ENCODE measurements around the gene CDA. TPM values are rescaled to one million over a fixed set of nuclear protein-coding genes. Genes with fewer than 3 reads are reported as not detected.
"Not testable (repeated sequence)": the region's sequence is repeated elsewhere in the genome, so short reads cannot be mapped to it uniquely, and the experiment has no call there.

CDA gene
- total RNA-seq, 1 donor from 2014 or later, result 0.79 TPM

- FAIRE-seq (no peak), DNase-seq (ENCODE audit: low read depth) (peak; percentile 95)
- no peak for TF ChIP-seq CTCF (IDR thresholded peaks at IDR 0.05; ENCODE audit: insufficient read depth, low read length, severe bottlenecking)
- no peaks in the 10 kb centered on the region for H3K36me3 ChIP-seq (ENCODE audit: control insufficient read depth, insufficient read depth, low read length)
- H3K4me3 ChIP-seq (ENCODE audit: low read depth, low read length), result no peak overlapping the region
- no peaks in the 10 kb centered on the region for H3K27me3 ChIP-seq (ENCODE audit: control insufficient read depth, insufficient read depth, low read length)
These were observed 14.9 kb downstream of the CDA start for GRCh38 chr1:20603504-20604464.

- DNase-seq (ENCODE audit: low read depth) (peak; percentile 45), FAIRE-seq (peak; percentile 13)
- no peaks in the 10 kb centered on the region for H3K27me3 ChIP-seq (ENCODE audit: control insufficient read depth, insufficient read depth, low read length)
- H3K36me3 ChIP-seq (ENCODE audit: control insufficient read depth, insufficient read depth, low read length), result no peaks in the 10 kb centered on the region
- H3K4me3 ChIP-seq (ENCODE audit: low read depth, low read length), result no peak overlapping the region
- no peak for TF ChIP-seq CTCF (IDR thresholded peaks at IDR 0.05; ENCODE audit: insufficient read depth, low read length, severe bottlenecking)
These were observed 15.8 kb downstream of the CDA start for GRCh38 chr1:20604678-20605077.

GRCh38 chr1:20606801-20607570 is 18.1 kb downstream of the CDA start:
- not testable (repeated sequence) for FAIRE-seq; H3K36me3 ChIP-seq (ENCODE audit: control insufficient read depth, insufficient read depth, low read length); DNase-seq (ENCODE audit: low read depth); H3K4me3 ChIP-seq (ENCODE audit: low read depth, low read length); H3K27me3 ChIP-seq (ENCODE audit: control insufficient read depth, insufficient read depth, low read length)

GRCh38 chr1:20609541-20609940 is 20.6 kb downstream of the CDA start:
- Histone ChIP-seq H3K27me3 (ENCODE audit: control insufficient read depth, insufficient read depth, low read length) (no peaks in the 10 kb centered on the region), H3K36me3 (ENCODE audit: control insufficient read depth, insufficient read depth, low read length) (no peaks in the 10 kb centered on the region), H3K4me3 (ENCODE audit: low read depth, low read length) (no peak overlapping the region)
- DNase-seq (ENCODE audit: low read depth), result no peak
- no peak for FAIRE-seq
- no peak for TF ChIP-seq CTCF (IDR thresholded peaks at IDR 0.05; ENCODE audit: insufficient read depth, low read length, severe bottlenecking)

GRCh38 chr1:20610970-20611369 is 22.1 kb downstream of the CDA start:
- DNase-seq (ENCODE audit: low read depth), result no peak
- Histone ChIP-seq H3K27me3 (ENCODE audit: control insufficient read depth, insufficient read depth, low read length) (no peaks in the 10 kb centered on the region), H3K36me3 (ENCODE audit: control insufficient read depth, insufficient read depth, low read length) (no peaks in the 10 kb centered on the region), H3K4me3 (ENCODE audit: low read depth, low read length) (no peak overlapping the region)
- no peak for TF ChIP-seq CTCF (IDR thresholded peaks at IDR 0.05; ENCODE audit: insufficient read depth, low read length, severe bottlenecking)
- no peak for FAIRE-seq

GRCh38 chr1:20611652-20612051 is 22.8 kb downstream of the CDA start:
- TF ChIP-seq CTCF (IDR thresholded peaks at IDR 0.05; ENCODE audit: insufficient read depth, low read length, severe bottlenecking), result no peak
- no peak overlapping the region for H3K4me3 ChIP-seq (ENCODE audit: low read depth, low read length)
- H3K27me3 ChIP-seq (ENCODE audit: control insufficient read depth, insufficient read depth, low read length), result no peaks in the 10 kb centered on the region
- no peaks in the 10 kb centered on the region for H3K36me3 ChIP-seq (ENCODE audit: control insufficient read depth, insufficient read depth, low read length)
- DNase-seq (ENCODE audit: low read depth) (no peak), FAIRE-seq (no peak)

Measured in bronchial epithelial cell (primary cell).